ENCODE data around the gene PRG3. TPM values are rescaled to one million over a fixed set of nuclear protein-coding genes. Genes with fewer than 3 reads are reported as not detected.
A peak's percentile ranks its signal among the peaks of the same experiment; 100 is the strongest.
"Not testable (repeated sequence)": the region's sequence is repeated elsewhere in the genome, so short reads cannot be mapped to it uniquely, and the experiment has no call there.

Gene PRG3
- total RNA-seq, 1 donor from 2014 or later: 2.6 TPM

DNA sequence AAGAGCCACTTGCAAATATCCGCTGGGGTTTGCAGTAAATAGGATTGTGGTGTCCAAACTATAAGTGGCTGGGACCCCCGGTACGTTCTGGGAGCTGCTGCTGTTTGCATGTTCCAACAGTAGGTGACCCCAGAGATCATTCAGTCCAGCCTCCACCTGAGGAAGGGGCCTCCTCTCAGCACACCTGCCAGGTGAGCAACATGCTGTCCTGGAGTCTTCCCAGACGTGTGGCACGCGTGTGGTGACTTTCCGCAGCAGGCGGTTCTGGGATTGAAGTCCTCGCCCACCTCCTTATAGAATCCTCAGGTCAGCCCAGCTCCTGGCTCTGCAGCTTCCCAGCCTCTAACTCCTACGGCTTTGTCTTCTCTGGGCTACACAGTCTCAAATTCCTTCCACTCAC is 36.1 kb downstream of the PRG3 start:
- peak overlapping the region in 1 of 3 donors; percentile 21 for H3K9ac ChIP-seq (ENCODE audit: low read depth in 1 of 3, low read length in 3 of 3)
- H3K36me3 ChIP-seq (ENCODE audit: control insufficient read depth in 3 of 3, insufficient read depth in 3 of 3, low read length in 3 of 3): no peaks in the 10 kb centered on the region
- no peak overlapping the region for H3K27ac ChIP-seq (ENCODE audit: low read depth, low read length)
- no peak overlapping the region for H3K4me3 ChIP-seq (ENCODE audit: low read length in 3 of 3)
- no peaks in the 10 kb centered on the region for H3K27me3 ChIP-seq (ENCODE audit: control insufficient read depth in 3 of 3, insufficient read depth in 3 of 3, low read length in 3 of 3)
- peaks cover 3 to 12% (median 9%) of the 10 kb centered on the region in 3 donors for H3K4me1 ChIP-seq (ENCODE audit: control insufficient read depth in 3 of 3, insufficient read depth in 3 of 3, low read length in 3 of 3)
- no peaks in the 10 kb centered on the region for H3K9me3 ChIP-seq (ENCODE audit: control insufficient read depth in 3 of 3, low read length in 3 of 3)

DNA sequence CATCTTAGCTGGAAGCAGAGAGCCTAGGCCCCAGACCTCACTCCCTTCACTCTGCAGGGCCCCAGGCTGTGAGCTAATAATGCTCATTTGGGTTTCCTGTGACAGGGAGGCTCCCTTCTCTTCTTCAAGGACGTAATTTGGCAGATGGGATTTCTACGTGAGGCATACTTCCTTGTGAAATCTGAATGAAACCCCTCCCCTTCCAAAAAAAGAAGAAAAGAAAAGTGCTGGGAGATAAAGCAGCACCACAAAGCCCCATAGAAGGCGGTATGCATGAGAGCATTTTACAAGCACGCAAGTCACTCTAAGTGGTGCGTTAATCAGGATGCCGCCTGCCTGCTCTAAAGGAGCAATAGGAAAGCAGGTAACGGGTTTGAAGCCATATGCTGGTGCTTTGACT is 37.1 kb downstream of the PRG3 start:
- Histone ChIP-seq H3K4me1 (ENCODE audit: control insufficient read depth in 3 of 3, insufficient read depth in 3 of 3, low read length in 3 of 3) (peaks cover 0 to 8% (median 4%) of the 10 kb centered on the region in 3 donors), H3K4me3 (ENCODE audit: low read length in 3 of 3) (no peak overlapping the region), H3K9me3 (ENCODE audit: control insufficient read depth in 3 of 3, low read length in 3 of 3) (no peaks in the 10 kb centered on the region), H3K27me3 (ENCODE audit: control insufficient read depth in 3 of 3, insufficient read depth in 3 of 3, low read length in 3 of 3) (no peaks in the 10 kb centered on the region), H3K9ac (ENCODE audit: low read depth in 1 of 3, low read length in 3 of 3) (no peak overlapping the region), H3K36me3 (ENCODE audit: control insufficient read depth in 3 of 3, insufficient read depth in 3 of 3, low read length in 3 of 3) (no peaks in the 10 kb centered on the region), H3K27ac (ENCODE audit: low read depth, low read length) (no peak overlapping the region)

DNA sequence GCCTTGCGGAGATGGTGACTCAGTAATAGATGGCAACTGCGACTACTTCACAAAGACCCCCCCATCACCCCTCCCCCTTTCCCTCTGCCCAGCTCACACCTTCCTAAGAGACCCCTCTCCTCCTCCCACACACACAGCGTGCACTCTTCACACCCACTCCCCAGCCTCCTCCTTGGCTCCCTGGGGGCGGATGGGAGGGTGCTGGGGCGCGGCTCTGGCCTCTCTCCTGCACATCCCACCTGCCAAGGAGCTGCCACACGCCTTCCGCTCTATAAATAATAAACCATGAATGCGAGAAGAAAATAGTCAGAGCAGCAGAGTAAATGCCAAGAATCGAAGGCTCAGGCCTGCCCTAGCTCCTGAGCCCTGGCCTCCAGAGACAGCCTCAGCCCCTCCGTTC is 38.2 kb downstream of the PRG3 start:
- H3K36me3 ChIP-seq (ENCODE audit: control insufficient read depth in 3 of 3, insufficient read depth in 3 of 3, low read length in 3 of 3): no peaks in the 10 kb centered on the region
- H3K4me3 ChIP-seq (ENCODE audit: low read length in 3 of 3): no peak overlapping the region
- H3K27me3 ChIP-seq (ENCODE audit: control insufficient read depth in 3 of 3, insufficient read depth in 3 of 3, low read length in 3 of 3): no peaks in the 10 kb centered on the region
- H3K9me3 ChIP-seq (ENCODE audit: control insufficient read depth in 3 of 3, low read length in 3 of 3): no peaks in the 10 kb centered on the region
- H3K4me1 ChIP-seq (ENCODE audit: control insufficient read depth in 3 of 3, insufficient read depth in 3 of 3, low read length in 3 of 3): peaks cover 0 to 5% (median 4%) of the 10 kb centered on the region in 3 donors
- H3K27ac ChIP-seq (ENCODE audit: low read depth, low read length): no peak overlapping the region
- no peak overlapping the region for H3K9ac ChIP-seq (ENCODE audit: low read depth in 1 of 3, low read length in 3 of 3)

DNA sequence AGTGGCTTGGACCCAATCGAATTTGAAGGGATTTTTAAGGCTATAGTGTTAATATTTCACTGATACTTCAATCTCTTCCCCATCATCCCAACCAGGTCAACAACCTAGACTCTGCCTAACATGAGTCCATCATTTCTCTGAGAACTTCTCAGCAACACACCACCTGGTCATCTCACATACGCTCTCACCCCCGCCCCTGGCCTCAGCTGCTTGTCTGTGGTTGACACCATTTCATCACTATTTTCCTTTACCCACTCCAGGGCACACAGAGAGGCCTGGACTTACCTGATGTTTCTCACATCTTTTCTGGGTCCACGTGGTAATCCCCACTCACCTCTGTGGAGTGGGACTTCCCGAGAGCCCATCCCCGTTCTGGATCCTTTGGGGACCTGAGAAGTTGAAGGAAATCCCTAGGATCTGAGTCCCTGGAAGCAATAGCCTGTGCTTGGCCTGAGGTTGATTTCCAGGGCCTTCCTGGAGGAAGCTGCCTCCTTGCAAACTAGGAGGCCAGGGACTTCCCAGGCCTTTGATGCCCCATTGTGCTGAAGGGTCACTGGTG is 39.6 kb downstream of the PRG3 start:
- Histone ChIP-seq H3K4me3 (ENCODE audit: low read length in 3 of 3) (no peak overlapping the region), H3K9me3 (ENCODE audit: control insufficient read depth in 3 of 3, low read length in 3 of 3) (no peaks in the 10 kb centered on the region), H3K36me3 (ENCODE audit: control insufficient read depth in 3 of 3, insufficient read depth in 3 of 3, low read length in 3 of 3) (no peaks in the 10 kb centered on the region), H3K27ac (ENCODE audit: low read depth, low read length) (no peak overlapping the region), H3K4me1 (ENCODE audit: control insufficient read depth in 3 of 3, insufficient read depth in 3 of 3, low read length in 3 of 3) (peaks cover under 1 to 7% (median 6%) of the 10 kb centered on the region in 3 donors), H3K27me3 (ENCODE audit: control insufficient read depth in 3 of 3, insufficient read depth in 3 of 3, low read length in 3 of 3) (no peaks in the 10 kb centered on the region), H3K9ac (ENCODE audit: low read depth in 1 of 3, low read length in 3 of 3) (no peak overlapping the region)

DNA sequence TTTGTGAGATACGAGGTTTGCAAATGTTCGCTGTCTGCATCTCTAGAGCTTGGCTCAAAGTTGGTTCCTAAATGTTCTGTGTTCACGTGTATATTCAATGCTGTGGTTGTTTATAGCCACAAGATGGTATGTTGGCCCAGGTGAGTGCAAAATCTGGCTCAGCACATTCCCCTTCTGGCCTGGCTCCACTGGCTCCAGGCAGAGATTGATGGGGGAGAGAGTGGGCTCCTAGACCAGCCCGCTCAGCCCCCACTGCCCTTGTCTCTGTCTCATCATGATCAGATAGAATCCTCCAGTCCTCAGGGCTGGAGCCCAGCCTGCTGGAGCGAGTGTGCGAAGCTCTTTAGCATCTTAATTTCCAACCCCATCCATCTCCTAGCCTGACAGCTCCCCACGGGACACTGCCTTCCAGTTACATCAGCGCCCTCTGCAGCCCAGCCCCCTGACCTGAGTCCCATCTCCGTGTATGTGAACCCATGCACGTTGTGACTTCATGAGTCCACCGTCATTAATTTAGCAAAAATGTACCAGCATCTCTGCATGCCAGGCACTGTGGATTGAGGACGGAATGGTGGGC is 40.8 kb downstream of the PRG3 start:
- Histone ChIP-seq H3K9me3 (ENCODE audit: control insufficient read depth in 3 of 3, low read length in 3 of 3) (no peaks in the 10 kb centered on the region), H3K27me3 (ENCODE audit: control insufficient read depth in 3 of 3, insufficient read depth in 3 of 3, low read length in 3 of 3) (no peaks in the 10 kb centered on the region), H3K36me3 (ENCODE audit: control insufficient read depth in 3 of 3, insufficient read depth in 3 of 3, low read length in 3 of 3) (no peaks in the 10 kb centered on the region), H3K4me1 (ENCODE audit: control insufficient read depth in 3 of 3, insufficient read depth in 3 of 3, low read length in 3 of 3) (peaks cover 8 to 10% (median 8%) of the 10 kb centered on the region in 3 donors), H3K4me3 (ENCODE audit: low read length in 3 of 3) (no peak overlapping the region), H3K27ac (ENCODE audit: low read depth, low read length) (no peak overlapping the region), H3K9ac (ENCODE audit: low read depth in 1 of 3, low read length in 3 of 3) (no peak overlapping the region)

DNA sequence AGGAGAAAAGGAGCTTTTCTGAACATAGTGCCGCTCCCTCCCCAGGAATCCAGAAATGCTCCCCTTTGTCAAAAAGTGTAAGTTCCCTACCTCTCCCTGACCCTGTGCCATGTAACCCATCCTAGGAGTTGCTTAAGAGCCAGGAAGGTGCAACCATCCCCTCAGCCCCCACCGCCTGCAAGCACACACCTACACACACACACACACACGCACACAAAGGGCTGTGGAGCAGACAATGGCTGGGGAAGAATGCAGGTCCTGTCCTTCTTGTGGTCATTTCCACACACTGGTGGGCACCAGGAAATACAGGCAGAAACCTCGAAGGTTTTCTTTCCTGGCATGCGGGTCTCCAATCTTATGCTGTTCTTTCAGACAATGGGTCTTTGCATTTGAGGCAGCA is 41.6 kb downstream of the PRG3 start:
- H3K4me3 ChIP-seq (ENCODE audit: low read length in 3 of 3): no peak overlapping the region
- no peak overlapping the region for H3K9ac ChIP-seq (ENCODE audit: low read depth in 1 of 3, low read length in 3 of 3)
- no peaks in the 10 kb centered on the region for H3K9me3 ChIP-seq (ENCODE audit: control insufficient read depth in 3 of 3, low read length in 3 of 3)
- H3K4me1 ChIP-seq (ENCODE audit: control insufficient read depth in 3 of 3, insufficient read depth in 3 of 3, low read length in 3 of 3): peaks cover 16 to 18% (median 16%) of the 10 kb centered on the region in 3 donors
- H3K27ac ChIP-seq (ENCODE audit: low read depth, low read length): no peak overlapping the region
- H3K36me3 ChIP-seq (ENCODE audit: control insufficient read depth in 3 of 3, insufficient read depth in 3 of 3, low read length in 3 of 3): peaks cover 0 to 3% (median 2%) of the 10 kb centered on the region in 3 donors
- no peaks in the 10 kb centered on the region for H3K27me3 ChIP-seq (ENCODE audit: control insufficient read depth in 3 of 3, insufficient read depth in 3 of 3, low read length in 3 of 3)

GRCh38 chr11:57338142-57338541 is 42.8 kb downstream of the PRG3 start, which contains the start of gene P2RX3:
TSS of gene P2RX3 (plus strand) at chr11:57338352. CDS start at chr11:57338551, 199 bp downstream.
- peaks cover 0 to 11% (median 9%) of the 10 kb centered on the region in 3 donors for H3K36me3 ChIP-seq (ENCODE audit: control insufficient read depth in 3 of 3, insufficient read depth in 3 of 3, low read length in 3 of 3)
- no peak within 1 kb of the TSS for H3K4me3 ChIP-seq (ENCODE audit: low read length in 3 of 3)
- H3K9ac ChIP-seq (ENCODE audit: low read depth in 1 of 3, low read length in 3 of 3): no peak within 1 kb of the TSS
- no peaks in the 10 kb centered on the region for H3K27me3 ChIP-seq (ENCODE audit: control insufficient read depth in 3 of 3, insufficient read depth in 3 of 3, low read length in 3 of 3)
- no peak within 1 kb of the TSS for H3K27ac ChIP-seq (ENCODE audit: low read depth, low read length)
- H3K9me3 ChIP-seq (ENCODE audit: control insufficient read depth in 3 of 3, low read length in 3 of 3): no peaks in the 10 kb centered on the region
- peaks cover 18 to 21% (median 19%) of the 10 kb centered on the region in 3 donors for H3K4me1 ChIP-seq (ENCODE audit: control insufficient read depth in 3 of 3, insufficient read depth in 3 of 3, low read length in 3 of 3)

DNA sequence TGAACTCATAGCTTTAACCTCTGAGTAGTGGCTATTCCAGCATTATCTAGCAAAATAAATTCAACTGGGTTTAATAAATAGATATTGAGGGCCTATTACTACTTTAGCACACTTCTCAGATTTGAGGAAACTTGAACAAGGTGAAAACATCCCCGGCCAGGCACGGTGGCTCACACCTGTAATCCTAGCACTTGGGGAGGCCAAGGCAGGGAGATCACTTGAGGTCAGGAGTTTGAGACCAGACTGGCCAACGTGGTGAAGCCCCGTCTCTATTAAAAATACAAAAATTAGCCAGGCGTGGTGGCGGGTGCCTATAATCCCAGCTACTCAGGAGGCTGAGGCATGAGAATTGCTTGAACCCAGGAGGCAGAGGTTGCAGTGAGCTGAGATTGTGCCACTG is 44.1 kb downstream of the PRG3 start:
- H3K27ac ChIP-seq (ENCODE audit: low read depth, low read length); H3K27me3 ChIP-seq (ENCODE audit: control insufficient read depth in 3 of 3, insufficient read depth in 3 of 3, low read length in 3 of 3); H3K4me3 ChIP-seq (ENCODE audit: low read length in 3 of 3); H3K9me3 ChIP-seq (ENCODE audit: control insufficient read depth in 3 of 3, low read length in 3 of 3): not testable (repeated sequence)
- Histone ChIP-seq H3K4me1 (ENCODE audit: control insufficient read depth in 3 of 3, insufficient read depth in 3 of 3, low read length in 3 of 3) (peaks cover 18 to 21% (median 19%) of the 10 kb centered on the region in 3 donors), H3K36me3 (ENCODE audit: control insufficient read depth in 3 of 3, insufficient read depth in 3 of 3, low read length in 3 of 3) (peaks cover 11 to 24% (median 22%) of the 10 kb centered on the region in 3 donors), H3K9ac (ENCODE audit: low read depth in 1 of 3, low read length in 3 of 3) (peak overlapping the region in 1 of 3 donors; percentile 6)

DNA sequence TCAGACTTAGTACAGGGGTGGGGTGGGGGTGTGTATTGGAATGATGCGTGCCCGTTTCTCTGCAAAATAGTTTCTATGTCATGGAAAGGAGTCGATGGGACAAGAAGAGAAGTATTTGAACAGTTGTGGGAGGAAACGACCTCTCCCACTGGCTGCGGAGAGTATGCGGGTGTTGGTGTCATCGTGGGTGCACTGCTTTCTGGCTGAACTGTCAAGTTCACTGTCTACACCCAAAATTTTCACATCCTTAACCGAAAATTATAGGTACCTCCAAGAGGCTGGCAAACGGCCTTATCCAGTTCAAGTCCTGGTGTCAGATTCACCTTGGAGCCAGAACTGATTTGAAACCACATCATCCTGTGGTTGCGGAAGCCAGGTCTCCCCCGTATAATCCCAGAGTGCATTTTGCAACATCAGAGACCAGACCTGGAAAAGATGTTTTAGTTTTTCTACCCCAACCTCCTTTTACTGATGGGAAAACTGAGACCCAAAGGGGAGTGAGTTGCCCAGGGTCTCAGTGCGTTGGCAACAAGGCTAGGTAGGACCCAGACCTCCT is 44.8 kb downstream of the PRG3 start:
- peaks cover 18 to 31% (median 28%) of the 10 kb centered on the region in 3 donors for H3K36me3 ChIP-seq (ENCODE audit: control insufficient read depth in 3 of 3, insufficient read depth in 3 of 3, low read length in 3 of 3)
- H3K9ac ChIP-seq (ENCODE audit: low read depth in 1 of 3, low read length in 3 of 3): peak overlapping the region; percentile 75 to 93 (median 81)
- no peaks in the 10 kb centered on the region for H3K9me3 ChIP-seq (ENCODE audit: control insufficient read depth in 3 of 3, low read length in 3 of 3)
- H3K4me1 ChIP-seq (ENCODE audit: control insufficient read depth in 3 of 3, insufficient read depth in 3 of 3, low read length in 3 of 3): peaks cover 18 to 21% (median 19%) of the 10 kb centered on the region in 3 donors
- H3K4me3 ChIP-seq (ENCODE audit: low read length in 3 of 3): peak overlapping the region; percentile 82 to 84 (median 84)
- peak overlapping the region; percentile 82 for H3K27ac ChIP-seq (ENCODE audit: low read depth, low read length)
- H3K27me3 ChIP-seq (ENCODE audit: control insufficient read depth in 3 of 3, insufficient read depth in 3 of 3, low read length in 3 of 3): no peaks in the 10 kb centered on the region
